Ishikawa (cell line): Measurements from ENCODE around the gene TIGD1.

ENCODE experiments used
- CEBPB ChIP-seq: IDR thresholded peaks from 2 replicates; pipeline ENCODE4 v1.6.1; 2012
- CREB1 ChIP-seq: IDR thresholded peaks from 2 replicates; pipeline ENCODE4 v1.6.1; 2012; ENCODE audit warnings: low read depth
- EGR1 ChIP-seq: IDR thresholded peaks from 2 replicates; pipeline ENCODE4 v1.6.1; 2012
- EP300 ChIP-seq: IDR thresholded peaks from 2 replicates; pipeline ENCODE4 v1.6.1; 2012; ENCODE audit warnings: borderline replicate concordance
- FOXM1 ChIP-seq: IDR thresholded peaks from 2 replicates; pipeline ENCODE4 v1.6.1; 2012; ENCODE audit warnings: low read depth, borderline replicate concordance
- NFIC ChIP-seq: IDR thresholded peaks from 2 replicates; pipeline ENCODE4 v1.6.1; 2012
- RAD21 ChIP-seq: IDR thresholded peaks from 2 replicates; pipeline ENCODE4 v1.6.1; 2012; ENCODE audit warnings: low read depth
- TAF1 ChIP-seq: IDR thresholded peaks from 2 replicates; pipeline ENCODE4 v1.6.1; 2012; ENCODE audit warnings: low read depth, mild to moderate bottlenecking
- YY1 ChIP-seq: IDR thresholded peaks from 2 replicates; pipeline ENCODE4 v1.6.1; 2012; ENCODE audit warnings: low read depth
- TF ChIP-seq, protein P1 (sequence below): IDR thresholded peaks from 2 replicates; pipeline ENCODE4 v1.6.1; 2012
- TF ChIP-seq, protein P2 (sequence below): IDR thresholded peaks from 2 replicates; pipeline ENCODE4 v1.6.1; 2012; ENCODE audit warnings: low read depth, mild to moderate bottlenecking

DNA sequence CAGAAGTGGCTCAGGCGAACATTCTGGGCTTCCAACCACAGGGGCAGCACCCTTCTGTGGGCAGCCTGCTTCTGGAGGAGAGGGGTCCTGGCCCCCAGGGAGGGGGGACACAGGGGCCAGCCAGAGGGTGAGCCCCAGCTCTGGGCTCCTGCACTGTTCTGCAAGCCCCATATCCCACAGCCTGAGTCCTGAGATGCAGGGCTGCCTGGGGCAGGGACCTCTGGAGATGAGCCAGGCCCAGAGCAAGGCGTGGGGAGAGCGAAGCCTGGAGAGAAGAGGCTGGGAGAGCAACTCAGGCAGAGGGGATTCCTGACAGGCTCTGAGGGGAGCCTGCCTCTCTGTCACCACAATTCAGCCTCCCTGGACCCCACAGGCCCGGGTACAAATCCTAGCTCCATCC is 43.6 kb downstream of the TIGD1 start:
- no peak for TF ChIP-seq RAD21
- TF ChIP-seq, protein P1, sequence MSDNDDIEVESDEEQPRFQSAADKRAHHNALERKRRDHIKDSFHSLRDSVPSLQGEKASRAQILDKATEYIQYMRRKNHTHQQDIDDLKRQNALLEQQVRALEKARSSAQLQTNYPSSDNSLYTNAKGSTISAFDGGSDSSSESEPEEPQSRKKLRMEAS: no peak
- no peak for TF ChIP-seq EP300
- no peak for TF ChIP-seq NFIC
- no peak for TF ChIP-seq EGR1
- TF ChIP-seq CEBPB: no peak
- TF ChIP-seq FOXM1: no peak
- TF ChIP-seq, protein P2, sequence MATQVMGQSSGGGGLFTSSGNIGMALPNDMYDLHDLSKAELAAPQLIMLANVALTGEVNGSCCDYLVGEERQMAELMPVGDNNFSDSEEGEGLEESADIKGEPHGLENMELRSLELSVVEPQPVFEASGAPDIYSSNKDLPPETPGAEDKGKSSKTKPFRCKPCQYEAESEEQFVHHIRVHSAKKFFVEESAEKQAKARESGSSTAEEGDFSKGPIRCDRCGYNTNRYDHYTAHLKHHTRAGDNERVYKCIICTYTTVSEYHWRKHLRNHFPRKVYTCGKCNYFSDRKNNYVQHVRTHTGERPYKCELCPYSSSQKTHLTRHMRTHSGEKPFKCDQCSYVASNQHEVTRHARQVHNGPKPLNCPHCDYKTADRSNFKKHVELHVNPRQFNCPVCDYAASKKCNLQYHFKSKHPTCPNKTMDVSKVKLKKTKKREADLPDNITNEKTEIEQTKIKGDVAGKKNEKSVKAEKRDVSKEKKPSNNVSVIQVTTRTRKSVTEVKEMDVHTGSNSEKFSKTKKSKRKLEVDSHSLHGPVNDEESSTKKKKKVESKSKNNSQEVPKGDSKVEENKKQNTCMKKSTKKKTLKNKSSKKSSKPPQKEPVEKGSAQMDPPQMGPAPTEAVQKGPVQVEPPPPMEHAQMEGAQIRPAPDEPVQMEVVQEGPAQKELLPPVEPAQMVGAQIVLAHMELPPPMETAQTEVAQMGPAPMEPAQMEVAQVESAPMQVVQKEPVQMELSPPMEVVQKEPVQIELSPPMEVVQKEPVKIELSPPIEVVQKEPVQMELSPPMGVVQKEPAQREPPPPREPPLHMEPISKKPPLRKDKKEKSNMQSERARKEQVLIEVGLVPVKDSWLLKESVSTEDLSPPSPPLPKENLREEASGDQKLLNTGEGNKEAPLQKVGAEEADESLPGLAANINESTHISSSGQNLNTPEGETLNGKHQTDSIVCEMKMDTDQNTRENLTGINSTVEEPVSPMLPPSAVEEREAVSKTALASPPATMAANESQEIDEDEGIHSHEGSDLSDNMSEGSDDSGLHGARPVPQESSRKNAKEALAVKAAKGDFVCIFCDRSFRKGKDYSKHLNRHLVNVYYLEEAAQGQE: no peak
- no peak for TF ChIP-seq TAF1
- TF ChIP-seq YY1: no peak
- TF ChIP-seq CREB1: no peak
